HL-60 (cell line): ENCODE data around the gene SPINT1.

Source experiments
- DNase-seq, 2 experiments: peaks; one replicate each; pipeline ENCODE4 v3.0.0-alpha.2; 2010 to 2020; ENCODE audit warnings: low read depth in 1 of 2, low spot score in 1 of 2
- H3K27ac ChIP-seq: fragments of 250-450 bp; sonication (Bioruptor Pico); replicated peaks from 2 replicates; pipeline ENCODE4 v1.5.1; 2020; ENCODE audit warnings: mild to moderate bottlenecking, moderate library complexity
- H3K27me3 ChIP-seq: fragments of 250-450 bp; sonication (Bioruptor Pico); 2 replicates; pipeline ENCODE4 v1.5.1; 2021; ENCODE audit warnings: mild to moderate bottlenecking, moderate library complexity; ENCODE audit not compliant: insufficient read depth, poor library complexity, severe bottlenecking
- H3K4me3 ChIP-seq: replicated peaks from 2 replicates; pipeline ENCODE4 v1.5.1; 2011; ENCODE audit warnings: mild to moderate bottlenecking, control low read depth, low read length; ENCODE audit not compliant: insufficient read depth
- CTCF ChIP-seq: IDR thresholded peaks from one replicate; pipeline ENCODE4 v1.5.1; 2011; ENCODE audit warnings: low read length, control low read depth, inconsistent platforms; ENCODE audit not compliant: insufficient read depth
- GABPA ChIP-seq: IDR thresholded peaks from 2 replicates; pipeline ENCODE4 v1.6.1; 2012; ENCODE audit warnings: low read depth
- POLR2AphosphoS5 ChIP-seq: IDR thresholded peaks from 2 replicates; pipeline ENCODE4 v1.6.1; 2012; ENCODE audit warnings: low read depth
- REST ChIP-seq: IDR thresholded peaks from 2 replicates; pipeline ENCODE4 v1.6.1; 2012; ENCODE audit warnings: low read depth; ENCODE audit not compliant: insufficient replicate concordance
- SPI1 ChIP-seq: IDR thresholded peaks from 2 replicates; pipeline ENCODE4 v1.6.1; 2012; ENCODE audit warnings: low read depth, mild to moderate bottlenecking, borderline replicate concordance

Gene SPINT1

GRCh38 chr15:40823572-40824343 is 20.1 kb upstream of the SPINT1 start:
- DNase-seq, result peak in 1 of 2 experiments; percentile 49
- TF ChIP-seq GABPA, result no peak
- TF ChIP-seq REST, result no peak
- no peak for TF ChIP-seq CTCF
- TF ChIP-seq SPI1, result no peak
- TF ChIP-seq POLR2AphosphoS5, result no peak
- H3K27me3 ChIP-seq, result no peaks in the 10 kb centered on the region
- no peak overlapping the region for H3K27ac ChIP-seq
- no peak overlapping the region for H3K4me3 ChIP-seq

GRCh38 chr15:40825661-40826422 is 18.0 kb upstream of the SPINT1 start:
- Histone ChIP-seq H3K27me3 (no peaks in the 10 kb centered on the region), H3K4me3 (no peak overlapping the region), H3K27ac (no peak overlapping the region)
- TF ChIP-seq GABPA, result no peak
- no peak for TF ChIP-seq SPI1
- TF ChIP-seq REST, result no peak
- TF ChIP-seq CTCF, result no peak
- no peak for TF ChIP-seq POLR2AphosphoS5
- no peak for DNase-seq

- Histone ChIP-seq H3K27me3 (no peaks in the 10 kb centered on the region), H3K4me3 (no peak overlapping the region), H3K27ac (no peak overlapping the region)
- DNase-seq, result no peak
- TF ChIP-seq REST (no peak), SPI1 (no peak), CTCF (no peak), POLR2AphosphoS5 (no peak), GABPA (no peak)
Observed at GRCh38 chr15:40826423-40827075, 17.3 kb upstream of the SPINT1 start.
